AG08396 (cell line): ENCODE results near the gene MSH3.

Experiments used
- DNase-seq: peaks from one replicate; pipeline ENCODE4 v3.0.0; 2012; ENCODE audit warnings: low spot score, mixed read lengths

MSH3 gene

GRCh38 chr5:80905405-80905804, 251.0 kb downstream of the MSH3 start:
- no peak for DNase-seq

- no peak for DNase-seq
Measured at GRCh38 chr5:80912479-80912878, 258.0 kb downstream of the MSH3 start.

- DNase-seq, result peak; percentile 12
Measured at GRCh38 chr5:80915716-80916115, 261.3 kb downstream of the MSH3 start.

- DNase-seq, result no peak
Measured at GRCh38 chr5:80916676-80917075, 262.2 kb downstream of the MSH3 start.

- DNase-seq, result no peak
Measured at GRCh38 chr5:80917631-80918030, 263.2 kb downstream of the MSH3 start.

- DNase-seq, result no peak
Measured at GRCh38 chr5:80919678-80920196, 265.3 kb downstream of the MSH3 start.

- no peak for DNase-seq
Measured at GRCh38 chr5:80920333-80920732, 265.9 kb downstream of the MSH3 start.

GRCh38 chr5:80921026-80921425, 266.6 kb downstream of the MSH3 start:
- no peak for DNase-seq

- DNase-seq, result no peak
Measured at GRCh38 chr5:80925931-80926330, 271.5 kb downstream of the MSH3 start.
